NCI-H446 (cell line): ENCODE measurements around the gene HEBP1.

ENCODE experiments used
- DNase-seq, 2 experiments: peaks; one replicate each; lab custom pipeline; 2025; lab: John Stamatoyannopoulos, UW

Gene HEBP1

DNA sequence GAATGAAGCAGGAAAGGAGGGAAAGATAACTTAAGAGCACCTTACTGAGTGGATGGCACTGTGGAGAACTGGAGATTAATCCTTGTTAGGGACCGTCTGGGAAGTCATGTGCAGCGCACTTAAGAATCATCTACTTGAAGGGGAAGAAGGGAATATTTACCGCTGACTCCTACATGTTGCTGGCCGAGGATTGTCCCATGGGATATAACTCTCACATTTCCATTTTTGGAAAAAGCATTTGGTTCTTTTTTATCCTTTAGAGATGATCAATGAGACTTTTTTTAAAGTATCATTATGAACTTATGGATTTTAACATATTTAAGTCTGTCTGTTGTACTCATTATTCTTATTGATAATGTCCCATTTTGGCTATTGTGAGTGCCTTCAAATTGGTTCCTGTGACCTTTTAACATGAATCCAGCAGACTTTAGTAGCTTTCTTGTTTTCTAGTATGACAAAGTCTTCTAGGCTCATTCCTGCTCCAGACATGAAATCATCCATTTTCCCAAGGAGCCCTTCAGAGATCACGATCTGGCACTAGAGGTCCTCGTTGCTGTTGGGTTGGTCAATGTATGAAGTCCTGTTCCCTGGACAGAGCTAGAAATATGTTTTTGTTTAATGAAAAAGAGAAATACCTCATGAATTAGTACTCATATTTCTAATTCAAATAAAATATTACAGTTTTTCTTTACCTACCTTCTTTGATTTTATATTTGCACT lies 23.9 kb upstream of the HEBP1 start:
- DNase-seq: no peak

DNA sequence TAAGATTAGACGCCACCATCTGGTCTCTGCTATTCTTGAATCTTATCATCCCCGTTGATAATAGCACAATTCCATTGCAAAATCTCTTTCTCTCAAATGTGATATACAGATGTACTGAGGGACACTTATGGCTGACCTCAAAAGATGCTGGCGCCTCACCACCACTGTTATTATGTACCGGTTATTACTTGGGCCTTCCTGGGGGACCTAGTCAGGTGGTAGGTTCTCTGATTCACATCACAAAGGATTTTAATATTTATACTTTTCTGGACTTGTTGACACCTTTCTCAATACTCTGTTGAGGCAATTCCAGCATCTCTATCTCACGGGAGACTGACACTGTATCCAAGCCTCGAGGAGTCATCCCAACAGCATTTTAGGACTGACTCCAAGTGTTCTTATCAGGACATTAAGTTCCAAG lies 22.8 kb upstream of the HEBP1 start:
- no peak for DNase-seq

DNA sequence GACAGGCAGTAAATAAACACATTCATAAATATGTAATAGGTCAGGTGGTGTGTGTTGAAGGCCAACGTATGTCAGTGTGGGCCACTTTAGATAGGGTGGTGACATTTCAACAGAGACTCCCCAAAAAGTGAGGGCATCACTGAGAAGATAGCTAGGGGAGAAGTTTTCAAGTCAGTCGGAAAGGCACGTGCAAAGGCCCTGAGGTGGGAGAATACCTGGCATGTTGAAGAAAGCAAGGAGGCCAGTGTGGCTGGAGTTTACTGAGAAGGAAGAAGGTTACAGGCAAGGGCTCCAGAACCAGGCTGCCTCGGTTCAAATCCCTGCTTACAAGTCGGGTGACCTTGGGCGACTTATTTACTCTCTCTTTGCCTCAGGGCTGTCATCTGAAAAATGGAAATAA lies 11.0 kb upstream of the HEBP1 start:
- no peak for DNase-seq

DNA sequence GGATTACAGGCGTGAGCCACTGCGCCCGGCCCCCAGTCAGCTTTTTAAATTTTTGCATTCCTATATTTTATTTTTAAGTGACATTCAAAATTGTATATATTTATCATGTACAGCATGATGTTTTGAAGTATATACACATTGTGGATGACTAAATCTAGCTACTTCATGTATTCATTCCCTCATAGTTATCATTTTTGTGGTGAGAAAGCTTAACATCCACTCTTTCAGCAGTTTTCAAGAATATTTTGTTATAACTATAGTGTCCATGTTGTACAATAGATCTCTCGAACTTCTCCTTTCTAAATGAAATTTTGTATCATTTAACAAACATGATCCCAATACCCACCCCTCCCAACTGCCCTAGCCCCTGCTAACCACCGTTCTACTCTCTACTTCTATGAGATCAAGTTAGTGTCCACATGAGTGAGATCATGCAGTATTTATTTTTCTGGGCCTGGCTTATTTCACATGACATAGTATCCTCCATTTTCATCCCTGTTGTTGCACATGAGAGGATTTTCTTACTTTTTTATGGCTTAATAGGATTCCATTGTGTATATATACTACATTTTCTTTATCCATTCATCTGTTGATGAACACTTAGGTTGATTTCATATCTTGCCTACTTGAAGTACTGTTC lies 8.8 kb upstream of the HEBP1 start:
- no peak for DNase-seq

DNA sequence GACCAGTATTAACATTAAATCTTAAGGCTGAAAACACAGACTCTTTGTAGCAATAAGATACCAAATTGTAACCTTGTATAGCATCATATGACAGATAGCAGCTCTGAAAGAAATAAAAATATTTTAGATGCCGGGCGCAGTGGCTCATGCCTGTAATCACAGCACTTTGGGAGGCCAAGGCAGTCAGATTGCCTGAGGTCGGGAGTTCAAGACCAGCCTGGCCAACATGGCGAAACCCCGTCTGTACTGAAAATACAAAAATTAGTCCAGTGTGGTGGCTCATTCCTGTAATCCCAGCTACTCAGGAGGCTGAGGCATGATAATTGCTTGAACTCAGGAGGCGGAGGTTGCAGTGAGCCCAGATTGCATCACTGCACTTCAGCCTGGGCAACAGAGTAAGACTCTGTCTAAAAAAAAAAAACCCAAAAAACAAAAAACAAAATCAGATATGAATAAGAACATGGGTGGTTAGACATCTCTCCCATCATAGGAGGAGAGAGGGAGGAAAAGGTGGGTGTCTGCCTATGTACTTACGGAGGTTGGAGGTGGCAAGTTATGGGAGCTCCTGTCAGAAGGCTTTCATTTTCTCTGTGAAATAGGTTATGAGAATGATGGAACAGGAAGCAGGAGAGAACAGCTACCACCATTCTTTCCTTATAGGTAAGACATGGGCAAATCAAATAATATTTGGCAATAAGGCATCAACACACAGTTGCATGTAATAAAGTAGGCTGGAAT lies 7.6 kb upstream of the HEBP1 start:
- DNase-seq: no peak

DNA sequence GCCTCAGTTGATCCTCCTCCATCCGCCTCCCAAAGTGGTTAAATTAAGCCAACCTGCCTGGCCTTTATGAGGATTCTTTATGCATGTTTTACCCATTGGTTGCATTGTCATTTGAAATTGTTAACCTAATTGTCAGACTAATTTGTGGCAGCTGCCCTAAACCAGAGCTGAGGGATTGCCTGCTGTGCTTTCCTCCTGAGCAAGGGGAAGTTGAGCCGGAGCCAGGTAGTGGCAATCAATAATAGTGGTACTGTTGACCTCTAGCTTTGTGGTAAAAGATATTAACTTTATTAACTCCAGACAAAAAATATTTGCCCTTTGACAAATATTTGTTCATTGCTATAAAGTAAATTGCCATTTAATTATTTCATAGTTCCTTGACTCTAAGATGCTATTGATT lies 5.6 kb upstream of the HEBP1 start:
- no peak for DNase-seq

DNA sequence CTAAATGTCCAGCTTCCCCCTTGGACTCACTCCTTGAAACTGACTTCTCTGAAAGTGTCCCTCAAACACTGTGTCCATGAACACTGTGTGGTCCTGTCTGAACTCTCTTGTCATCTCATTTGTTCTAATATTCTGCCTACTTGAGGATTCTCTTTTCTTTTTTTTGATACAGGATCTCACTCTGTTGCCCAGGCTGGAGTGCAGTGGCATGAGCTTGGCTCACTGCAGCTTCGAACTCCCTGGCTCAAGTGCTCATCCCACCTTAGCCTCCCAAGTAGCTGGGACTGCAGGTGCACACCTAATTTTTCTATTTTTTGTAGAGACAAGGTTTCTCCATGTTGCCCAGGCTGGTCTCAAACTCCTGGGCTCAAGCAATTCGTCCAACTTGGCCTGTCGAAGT lies 4.9 kb upstream of the HEBP1 start:
- no peak for DNase-seq

DNA sequence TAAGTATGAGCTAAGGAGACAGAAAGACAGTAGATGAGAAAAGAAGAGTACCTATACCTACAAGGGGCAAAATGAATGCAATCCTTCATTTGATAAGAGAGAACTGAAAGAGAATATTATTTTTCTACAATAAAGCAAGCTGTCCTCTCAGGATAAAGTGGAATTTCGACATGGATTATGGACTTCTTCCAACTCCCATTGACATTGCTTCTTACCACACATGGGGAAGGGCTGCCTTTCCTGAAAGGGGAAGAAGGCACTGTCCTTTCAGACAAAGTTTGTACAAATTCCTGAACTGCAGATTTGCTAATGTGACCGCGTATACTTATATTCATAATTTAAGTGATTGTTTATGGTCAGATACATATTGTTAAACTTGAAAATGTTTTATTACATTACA lies 4.3 kb upstream of the HEBP1 start:
- DNase-seq: no peak

DNA sequence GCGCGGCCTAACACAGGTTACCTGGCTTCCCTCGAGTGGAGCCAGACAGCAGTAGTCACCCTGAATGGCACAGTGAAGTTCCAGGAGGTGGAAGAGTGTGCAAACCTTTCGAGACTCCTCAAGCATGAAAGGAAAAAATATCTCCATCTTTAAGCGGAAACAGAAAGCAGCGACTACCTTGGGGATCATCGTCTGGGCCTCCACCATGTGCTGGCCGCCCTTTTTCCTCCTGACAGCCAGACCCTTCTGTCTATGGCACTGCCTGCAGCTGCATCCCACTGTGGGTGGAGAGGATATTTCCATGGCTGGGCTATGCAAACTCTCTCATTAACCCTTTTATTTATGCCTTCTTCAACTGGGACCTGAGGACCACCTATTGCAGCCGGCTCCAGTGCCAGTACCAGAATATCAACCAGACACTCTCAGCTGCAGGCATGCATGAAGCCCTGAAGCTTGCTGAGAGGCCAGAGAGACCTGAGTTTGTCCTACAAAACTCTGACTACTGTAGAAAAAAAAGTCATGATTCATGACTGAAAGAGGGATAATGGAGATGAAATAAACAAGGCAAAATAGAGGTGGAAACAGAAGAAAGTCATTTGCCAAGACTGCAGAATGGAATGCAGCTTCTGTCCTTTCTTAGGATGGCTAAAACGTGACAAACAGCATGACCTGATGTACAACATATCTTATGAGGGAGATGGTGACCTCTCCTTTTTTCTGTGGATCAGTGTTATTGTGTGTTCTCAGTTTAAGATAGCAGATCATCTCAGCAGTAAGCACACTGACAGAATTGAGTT lies 2.4 kb upstream of the HEBP1 start:
- DNase-seq: no peak

DNA sequence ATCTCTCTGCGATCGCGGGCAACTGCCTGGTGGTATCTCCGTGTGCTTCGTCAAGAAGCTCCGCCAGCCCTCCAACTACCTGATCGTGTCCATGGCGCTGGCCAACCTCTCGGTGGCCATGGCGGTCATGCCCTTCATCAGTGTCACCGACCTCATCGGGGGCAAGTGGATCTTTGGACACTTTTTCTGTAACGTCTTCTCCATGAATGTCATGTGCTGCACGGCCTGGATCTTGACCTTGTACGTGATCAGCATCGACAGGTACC lies 1.6 kb upstream of the HEBP1 start:
- no peak for DNase-seq

DNA sequence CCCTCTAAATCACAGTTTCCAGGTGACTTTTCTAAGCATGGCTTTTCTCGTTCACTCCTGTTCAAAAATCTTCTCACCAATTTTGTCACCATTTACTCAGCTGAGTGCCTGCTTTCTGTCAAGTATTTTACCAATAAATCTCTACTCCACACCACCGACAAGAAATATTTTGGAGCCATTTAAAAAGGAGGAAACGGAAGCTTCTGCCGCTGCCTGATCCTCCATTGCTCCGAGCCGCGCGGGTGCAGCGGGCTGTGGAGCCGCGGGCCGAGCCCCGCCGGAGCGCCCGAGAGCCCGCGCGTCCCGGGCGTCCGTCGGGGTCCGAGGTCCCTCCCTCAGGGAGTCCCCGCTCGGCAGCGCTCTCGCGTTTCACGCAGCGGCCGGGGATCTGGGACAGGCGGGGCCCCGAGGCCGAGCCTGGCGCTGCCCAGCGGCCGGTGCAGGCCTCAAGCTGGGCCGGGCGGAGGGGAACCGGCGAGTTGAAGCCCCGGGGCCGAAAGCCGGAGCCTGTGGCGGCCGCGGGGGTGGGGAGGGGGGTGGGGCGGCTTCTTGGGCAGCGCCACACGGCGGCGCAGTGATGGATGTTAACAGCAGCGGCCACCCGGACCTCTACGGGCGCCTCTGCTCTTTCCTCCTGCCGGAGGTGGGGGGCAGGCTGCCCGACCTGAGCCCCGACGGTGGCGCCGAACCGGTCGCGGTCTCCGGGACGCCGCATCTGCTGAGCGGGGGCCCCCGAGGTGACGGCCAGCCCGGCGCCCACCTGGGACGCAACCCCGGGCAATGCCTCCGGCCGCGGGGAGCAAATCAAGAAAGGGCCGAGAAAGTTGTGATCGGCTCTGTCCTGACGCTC lies 1.1 kb upstream of the HEBP1 start:
- DNase-seq: no peak

DNA sequence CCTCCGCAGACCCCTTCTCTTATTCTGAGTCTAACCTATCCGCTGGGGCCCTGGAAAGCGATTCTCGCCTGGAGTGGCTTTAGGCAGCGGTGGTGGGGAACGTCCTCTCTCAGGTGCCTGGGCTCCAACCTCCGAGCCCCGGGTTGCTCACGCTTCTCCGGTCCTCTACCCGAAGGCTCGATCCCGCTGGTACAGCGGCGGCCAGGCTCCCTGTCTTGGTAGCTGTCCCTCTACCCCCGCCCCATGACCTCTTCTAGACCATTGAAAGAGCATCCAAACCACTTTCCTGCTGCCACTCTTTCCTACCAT lies 505 bp upstream of the HEBP1 start:
- DNase-seq: no peak

DNA sequence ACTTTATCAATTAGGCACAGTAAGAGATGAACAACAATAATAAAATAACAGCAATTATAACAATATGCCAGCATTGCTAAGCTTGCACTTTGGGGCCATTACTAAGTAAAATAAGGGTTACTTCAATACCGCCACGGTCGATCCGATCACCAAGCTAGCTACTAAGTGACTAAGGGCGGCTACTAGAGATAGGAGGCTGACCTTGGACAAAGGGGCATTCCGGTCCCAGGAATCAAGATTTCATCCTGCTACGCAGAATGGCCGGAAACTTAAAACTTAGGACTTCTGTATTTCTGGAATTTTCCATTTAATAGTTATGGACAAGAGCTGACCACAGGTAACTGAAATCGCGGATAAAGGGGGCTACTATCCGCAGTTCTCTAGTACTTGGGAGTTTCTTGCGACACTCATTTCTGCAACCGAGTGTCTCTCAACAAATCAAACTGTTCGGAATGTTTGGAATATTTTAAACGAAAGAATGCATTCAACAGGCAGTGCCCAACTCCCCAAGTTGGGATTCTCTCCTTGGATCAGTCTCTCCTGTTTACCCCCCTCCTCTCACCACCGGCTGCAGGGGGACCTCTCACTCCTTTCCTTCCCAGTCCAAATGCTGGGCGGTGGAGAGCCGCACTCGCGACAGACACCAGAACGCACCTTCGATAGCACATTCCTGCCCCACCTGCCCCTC lies 650 bp downstream of the HEBP1 start:
- no peak for DNase-seq

DNA sequence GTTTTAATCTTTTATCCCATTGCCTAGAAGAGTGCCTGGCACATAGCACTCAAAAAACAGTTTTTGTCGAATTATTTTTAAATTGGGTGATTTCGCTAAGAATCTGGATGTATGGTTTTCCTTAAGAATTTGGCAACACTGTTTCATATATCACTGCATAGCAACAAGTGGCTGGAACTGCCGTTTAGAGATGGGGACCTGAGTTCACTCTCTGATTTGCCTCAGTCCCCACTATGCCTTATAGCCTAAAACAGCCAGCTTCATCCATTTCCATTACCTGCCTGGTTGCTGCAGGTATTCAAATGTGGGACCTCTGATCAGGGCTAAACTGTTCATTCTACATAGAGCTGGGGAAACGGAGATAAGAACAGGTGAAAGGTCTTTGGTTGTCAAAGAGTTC lies 1.8 kb downstream of the HEBP1 start:
- DNase-seq: no peak

DNA sequence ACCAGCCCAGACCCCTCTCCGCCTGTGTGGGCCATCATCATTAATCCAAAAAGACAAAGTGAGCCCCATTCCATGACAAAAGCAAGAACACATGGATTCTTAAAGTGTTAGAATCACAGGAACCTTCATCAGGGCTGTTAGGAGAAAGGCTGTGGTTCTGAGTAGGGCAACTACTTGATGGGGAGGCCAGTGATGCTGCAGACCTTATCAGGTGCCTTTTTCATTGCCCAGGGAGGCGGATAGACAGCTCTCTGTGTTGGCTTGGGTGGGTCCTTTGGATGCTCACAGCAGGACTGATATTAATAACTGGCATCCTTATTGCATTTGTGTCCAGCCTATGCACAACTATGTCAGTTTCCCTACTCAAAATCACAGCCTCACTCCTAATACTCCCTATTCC lies 2.3 kb downstream of the HEBP1 start:
- DNase-seq: no peak

DNA sequence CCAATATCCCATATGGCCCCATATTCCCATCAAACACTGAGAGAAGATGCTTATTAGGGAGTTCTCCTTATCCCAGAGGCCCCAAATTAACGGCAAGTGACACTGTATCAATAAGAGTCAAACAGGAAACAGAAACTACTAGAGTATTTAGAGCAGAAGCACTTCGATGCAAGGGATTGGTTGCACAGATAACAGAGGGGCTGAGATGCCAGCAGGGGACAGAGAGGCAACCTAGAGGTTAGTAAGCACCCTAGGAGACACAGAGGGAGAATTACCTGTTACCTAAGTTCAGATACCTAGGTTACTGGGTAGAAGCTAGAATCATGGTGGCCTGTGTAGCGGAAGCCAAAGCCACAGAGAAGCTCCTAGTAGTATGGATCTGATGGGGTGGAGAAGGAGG lies 2.9 kb downstream of the HEBP1 start:
- no peak for DNase-seq

DNA sequence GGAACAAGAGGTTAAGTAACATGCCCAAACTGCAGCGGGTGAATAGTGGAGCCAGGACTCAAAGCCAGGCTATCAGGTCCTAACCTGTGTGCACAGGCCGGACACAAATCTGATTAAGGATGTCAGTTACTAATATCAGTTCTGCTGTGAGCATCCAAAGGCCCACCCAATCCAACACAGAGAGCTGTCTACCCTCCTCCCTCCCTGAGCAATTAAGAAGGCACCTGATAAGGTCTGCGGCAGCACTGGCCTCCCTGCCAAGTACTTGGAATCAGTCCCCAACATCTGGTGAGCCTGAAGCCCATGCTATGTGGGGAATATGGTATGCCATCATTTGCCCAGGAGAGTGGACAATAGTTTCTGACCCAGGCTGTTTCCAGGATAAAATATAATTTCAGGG lies 3.9 kb downstream of the HEBP1 start:
- no peak for DNase-seq

DNA sequence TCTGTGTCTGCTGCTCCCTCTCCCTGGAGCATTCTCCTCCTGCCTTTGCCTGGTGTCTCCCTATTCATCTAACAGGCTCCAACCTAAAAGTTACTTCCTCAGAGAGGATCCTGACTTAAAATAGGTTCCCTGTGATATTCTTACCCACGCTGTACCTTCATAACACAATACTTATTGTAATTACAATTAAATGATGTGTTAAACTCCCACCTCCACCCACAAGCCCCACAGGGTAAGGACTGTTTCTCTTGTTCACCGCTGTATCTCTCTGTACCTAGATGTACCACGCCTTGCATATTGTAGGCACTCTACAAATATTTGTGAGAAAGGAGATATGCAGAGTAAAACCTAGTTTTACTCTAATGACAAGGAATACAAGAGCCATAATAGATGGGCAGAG lies 5.0 kb downstream of the HEBP1 start:
- no peak for DNase-seq

DNA sequence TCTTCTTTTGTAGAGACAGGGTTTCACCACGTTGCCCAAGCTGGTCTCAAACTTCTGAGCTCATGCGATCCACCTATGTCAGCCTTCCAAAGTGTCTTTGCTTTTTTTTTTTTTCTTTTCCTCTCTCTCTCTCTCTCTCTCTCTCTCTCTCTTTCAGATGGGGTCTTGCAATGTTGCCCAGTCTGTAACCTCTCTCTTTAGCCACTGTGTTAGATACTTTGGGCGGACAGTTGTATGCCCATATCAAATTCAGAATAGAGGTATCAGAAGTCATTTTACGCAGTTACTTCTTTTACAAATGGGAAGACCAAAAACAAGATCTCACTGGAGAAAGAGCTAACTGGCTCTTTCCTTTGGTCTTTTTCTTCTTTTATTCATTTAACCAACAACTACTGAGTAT lies 6.7 kb downstream of the HEBP1 start:
- DNase-seq: no peak

DNA sequence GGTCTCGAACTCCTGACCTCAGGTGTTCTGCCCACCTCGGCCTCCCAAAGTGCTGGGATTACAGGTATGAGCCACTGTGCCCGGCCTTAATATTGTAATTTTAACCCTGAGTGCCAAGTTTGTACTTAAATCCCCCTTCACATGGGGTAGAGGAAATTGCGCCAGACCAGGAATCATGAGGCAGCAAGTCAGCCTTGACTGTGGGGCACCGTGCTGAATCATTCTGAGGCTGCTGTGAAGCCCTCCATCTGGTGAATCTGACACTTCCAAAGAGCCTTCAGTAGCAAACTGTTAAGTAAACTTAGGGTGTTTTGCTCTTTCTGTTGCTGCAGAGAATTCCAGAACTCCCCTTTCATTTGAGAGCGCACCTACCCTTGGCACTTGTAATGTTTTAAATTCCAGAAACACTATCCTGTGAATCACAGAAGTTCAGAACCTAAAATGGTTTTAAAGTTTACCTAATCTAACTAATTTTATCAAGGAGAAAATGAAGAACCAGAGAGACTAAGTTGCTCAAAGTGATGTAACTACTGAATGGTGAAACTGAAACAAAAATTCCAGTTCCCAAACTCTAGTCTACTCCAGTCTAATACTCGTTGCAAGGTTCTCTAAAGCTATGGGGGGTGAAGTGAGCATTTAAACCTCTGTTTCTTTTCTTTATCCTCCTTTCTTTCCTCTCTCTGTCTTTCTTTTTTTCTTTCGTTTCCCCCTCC lies 7.5 kb downstream of the HEBP1 start:
- DNase-seq: no peak
